ENCODE data around the gene SDSL.

The SDSL gene

DNA sequence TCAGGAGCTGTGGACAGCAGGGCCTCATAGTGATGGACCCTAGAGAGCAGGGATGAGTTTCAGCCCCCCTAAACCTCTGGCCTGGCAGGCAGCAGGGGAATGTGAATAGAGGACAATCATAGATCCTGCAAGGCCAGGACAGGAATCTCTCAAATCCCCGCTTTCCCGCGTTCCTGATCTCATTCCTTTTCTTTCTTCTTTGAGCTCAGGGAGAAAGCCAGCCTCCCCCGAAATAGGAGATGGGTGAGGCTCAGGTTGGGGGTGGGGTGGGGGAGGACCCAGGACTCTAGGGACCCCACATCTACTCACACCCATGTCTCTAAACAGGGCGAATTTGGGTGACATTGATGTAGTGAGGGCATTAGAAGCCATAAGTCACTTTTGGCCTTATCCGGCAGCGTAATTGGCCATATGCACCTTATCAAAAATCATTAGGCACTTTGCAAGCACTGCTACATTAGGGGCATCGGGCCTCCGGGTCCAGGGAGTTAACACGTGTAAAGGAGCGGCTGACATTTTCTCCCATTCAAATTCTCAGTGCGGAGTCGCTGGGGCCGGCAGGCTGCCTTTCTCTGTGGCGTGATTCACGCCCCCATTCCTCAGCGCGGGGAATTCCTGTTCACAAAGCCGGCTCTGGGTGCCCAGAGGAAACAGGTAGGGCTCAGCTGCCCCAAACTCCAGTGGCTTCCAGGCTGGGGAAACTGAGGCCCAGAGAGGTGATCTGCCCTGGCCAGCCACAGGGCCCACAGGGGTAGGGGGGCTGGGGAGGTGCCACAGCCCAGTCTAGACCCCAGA is 48.0 kb downstream of the SDSL start:
- no peak for DNase-seq

DNA sequence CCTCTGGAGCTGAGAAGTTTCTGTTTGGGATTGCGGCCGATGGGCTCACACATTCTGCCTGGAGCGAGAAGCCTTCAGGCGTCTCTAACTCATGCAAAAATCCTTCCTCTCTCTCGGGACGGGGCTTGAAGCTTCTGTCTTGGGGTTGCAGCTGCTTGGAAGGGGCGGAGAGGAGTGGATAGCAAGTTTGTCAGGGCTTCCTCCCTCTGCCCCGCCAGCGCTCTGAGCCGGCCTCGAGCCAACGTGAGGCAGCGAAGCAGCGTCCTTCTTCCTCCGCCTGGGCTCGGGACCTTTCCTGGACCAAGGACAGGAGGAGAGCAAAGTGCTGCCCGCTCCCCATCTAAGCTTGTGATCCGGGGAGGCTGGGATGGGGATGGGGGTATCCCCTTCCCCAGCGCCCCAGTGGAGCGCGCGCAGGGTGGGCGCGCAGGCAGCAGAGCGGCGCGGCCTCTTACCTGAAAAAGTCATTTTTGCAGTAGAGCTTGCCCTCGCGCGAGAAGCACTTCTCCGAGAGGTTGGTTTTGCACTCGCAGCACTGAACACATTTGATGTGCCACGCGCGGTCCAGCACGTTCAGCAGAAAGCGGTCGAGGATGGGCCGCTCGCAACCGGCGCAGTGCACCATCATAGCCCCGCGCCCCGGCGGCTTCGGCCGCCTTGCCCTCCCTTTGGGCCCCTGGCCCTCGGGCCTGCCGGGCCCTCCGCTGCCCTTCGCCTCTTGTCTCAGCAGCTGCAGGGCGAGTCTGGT is 48.9 kb downstream of the SDSL start:
- no peak for DNase-seq

DNA sequence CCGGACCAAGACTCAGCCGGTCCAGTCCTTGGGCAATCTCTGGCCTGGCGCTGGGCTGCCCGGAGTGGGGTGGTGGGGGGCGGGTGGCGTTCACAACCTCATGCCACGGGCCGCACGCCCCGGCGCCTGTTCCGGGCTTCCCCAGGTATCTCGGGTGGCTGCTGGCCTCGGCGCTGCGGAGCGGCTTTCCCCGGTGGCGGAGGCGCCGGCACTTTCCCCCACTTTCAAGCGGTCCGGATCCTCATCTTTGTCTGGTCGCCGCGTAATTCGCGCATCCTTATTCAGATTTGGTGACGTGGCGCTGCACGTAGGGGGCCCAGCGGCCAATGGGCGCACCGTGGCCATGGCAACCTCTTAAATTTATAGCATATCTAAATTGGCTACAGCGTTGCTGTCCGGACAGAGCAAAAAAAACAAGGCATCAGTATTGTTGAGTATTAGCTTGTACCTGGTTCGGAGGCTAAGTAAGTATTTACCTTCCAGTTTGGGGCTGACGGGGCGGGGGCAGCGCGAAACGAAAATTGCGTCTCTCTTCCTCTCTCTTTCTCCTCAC is 49.5 kb downstream of the SDSL start, which contains the start of gene LHX5:
TSS of gene LHX5 (minus strand) at position 253 of the 553 bp plus-strand sequence. CDS start 373 bp downstream, outside the sequence.
- peak; percentile 60 for DNase-seq

- DNase-seq: no peak
Observed at GRCh38 chr12:113472191-113473121, 50.3 kb downstream of the SDSL start.

- no peak for DNase-seq
Observed at GRCh38 chr12:113473400-113473799, 51.2 kb downstream of the SDSL start.

DNA sequence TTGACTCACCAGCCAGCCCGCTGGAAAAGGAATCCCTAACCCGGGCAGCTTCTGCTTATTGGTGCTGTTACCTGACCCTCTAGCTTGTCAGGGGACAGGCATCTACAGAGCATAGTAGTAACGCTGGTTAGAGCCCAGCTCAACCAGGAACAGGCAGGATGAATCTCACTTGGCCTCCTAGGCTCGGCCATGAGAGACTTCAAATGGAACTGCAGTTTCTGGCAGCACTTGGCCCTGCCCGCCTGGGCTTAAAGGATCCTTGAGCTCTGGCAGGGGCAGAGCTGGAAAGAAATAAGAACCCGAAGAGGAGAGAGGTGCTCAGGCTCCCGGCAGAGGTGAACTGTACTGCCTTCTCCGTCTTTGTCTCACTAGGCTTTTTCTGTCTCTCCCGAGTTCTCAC is 51.8 kb downstream of the SDSL start:
- DNase-seq: no peak

DNA sequence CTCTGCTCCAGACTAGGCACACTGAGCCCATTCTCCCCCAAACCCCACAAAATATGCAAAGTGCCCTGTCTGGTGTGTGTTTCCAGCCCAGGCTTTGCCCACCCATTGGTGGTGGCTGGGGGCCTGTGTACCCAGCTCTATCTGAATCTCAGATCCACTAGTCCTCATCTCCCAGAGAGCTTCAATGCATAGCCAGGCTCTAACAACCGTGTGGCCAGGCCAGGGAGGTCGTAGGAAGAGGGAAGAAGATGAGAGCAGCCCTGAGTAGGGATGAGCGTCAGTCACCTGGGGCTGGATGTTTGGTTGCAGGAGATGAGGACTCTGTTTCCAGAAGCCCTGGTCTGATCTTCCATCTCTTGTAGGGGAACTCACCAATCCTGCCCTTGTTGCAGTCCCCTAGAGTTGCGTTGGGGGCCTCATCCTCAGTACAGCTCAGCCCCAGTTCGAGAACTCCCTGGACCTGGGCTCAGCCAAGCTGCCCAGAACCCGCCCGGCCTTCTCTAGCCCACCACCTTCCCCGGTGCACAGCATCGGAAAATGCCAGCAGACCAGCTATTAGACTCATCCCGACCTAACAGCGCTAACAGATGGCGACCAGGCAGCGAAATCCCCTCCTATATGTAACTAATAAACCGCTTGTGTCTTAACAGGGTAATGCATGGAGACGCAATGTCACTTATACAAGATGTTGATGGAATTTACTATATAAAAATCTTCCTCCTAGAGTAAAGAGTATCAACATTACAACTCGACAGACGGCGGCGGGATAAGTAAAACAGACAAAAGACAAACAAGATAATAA is 52.7 kb downstream of the SDSL start:
- no peak for DNase-seq

- DNase-seq: no peak
Observed at GRCh38 chr12:113475451-113476175, 53.4 kb downstream of the SDSL start.

DNA sequence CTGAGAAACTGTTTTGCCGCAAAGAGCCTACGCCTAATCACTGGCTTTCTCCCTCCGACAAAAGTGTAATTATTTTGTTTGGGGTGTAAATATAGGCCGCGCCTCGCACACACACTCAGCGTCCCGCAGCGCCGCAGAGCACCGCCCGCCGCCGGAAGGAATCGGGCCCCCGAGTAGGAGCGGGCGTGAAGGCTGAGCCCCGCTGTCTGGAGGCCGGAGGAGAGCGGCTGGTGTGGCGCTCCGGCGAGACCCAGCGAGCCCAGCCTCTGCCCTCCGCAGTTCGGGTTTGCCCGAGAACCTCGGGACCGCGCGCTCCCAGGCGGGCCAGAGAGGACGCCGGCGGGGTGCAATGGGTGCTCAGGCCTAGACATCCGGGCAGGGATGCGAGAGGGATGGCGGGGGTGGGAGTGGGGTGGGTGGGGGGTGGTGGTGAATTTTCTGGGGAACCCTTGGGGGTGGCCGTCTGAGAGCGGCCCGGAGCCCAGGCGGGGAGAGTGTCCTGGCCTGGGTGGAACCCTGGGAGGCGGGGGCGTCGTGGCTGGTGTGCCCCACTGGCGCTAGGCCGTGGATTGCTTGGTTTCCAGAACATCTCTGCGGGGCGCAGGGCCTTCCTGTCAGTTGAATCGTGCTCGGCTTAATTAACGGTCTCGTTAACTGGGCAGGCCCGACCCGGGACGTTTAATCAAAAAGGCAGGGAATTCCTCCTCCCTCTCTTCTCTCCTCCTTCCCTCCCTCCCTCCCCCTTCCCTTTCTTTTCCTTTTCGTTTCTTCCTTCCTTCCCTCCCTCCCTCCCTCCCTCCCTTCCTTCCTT is 54.2 kb downstream of the SDSL start:
- DNase-seq: no peak

DNA sequence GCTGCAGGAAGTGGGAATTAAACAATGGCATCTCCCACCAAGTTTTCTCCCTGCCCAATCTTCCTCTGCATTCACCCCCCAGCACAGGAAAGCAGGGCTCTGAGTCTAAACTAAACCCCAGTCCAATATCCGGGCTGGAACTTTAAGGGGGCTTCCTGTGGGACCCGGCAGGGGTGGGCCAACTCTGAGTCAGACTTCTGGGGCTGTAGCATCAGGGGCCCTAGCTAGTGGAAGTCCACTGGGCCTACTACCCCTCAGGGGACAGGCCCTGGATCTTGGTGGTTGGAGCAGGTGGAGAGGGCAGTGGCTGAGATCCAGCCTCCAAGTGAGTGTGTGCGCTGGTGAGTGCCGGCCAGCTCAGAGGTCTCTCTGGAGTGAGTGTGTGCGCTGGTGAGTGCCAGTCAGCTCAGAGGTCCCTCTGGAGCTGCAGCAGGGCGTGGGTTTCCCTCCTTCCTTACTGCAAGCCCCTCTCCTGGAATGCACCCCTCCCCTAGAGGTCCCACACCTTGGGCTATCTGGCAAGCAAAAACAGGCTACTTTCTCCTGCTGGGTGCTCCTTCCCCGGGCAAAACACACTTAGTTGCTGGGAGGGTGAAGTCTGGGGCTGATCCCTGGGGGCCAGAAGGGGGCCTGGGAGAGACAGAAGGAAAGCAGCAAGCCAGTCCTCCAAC is 55.1 kb downstream of the SDSL start:
- DNase-seq: no peak

DNA sequence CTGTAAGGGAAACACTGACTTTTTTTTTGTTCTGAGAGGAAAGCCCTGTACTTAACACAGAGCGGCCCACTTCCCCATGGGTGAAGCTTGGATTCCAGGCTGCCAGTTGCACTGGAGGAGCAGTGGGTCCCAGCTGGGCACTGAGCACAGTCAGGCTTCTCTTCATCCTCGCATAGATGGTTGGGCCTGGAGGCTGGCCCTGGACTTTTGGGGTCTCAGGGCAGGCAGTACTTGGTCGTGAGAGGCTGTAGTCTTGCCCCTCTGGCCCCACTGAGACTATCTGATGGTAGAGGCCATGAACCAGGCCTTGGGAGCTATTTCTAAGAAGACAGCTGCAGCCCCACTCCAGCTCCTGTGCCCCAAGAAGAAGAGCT is 55.6 kb downstream of the SDSL start:
- no peak for DNase-seq

DNA sequence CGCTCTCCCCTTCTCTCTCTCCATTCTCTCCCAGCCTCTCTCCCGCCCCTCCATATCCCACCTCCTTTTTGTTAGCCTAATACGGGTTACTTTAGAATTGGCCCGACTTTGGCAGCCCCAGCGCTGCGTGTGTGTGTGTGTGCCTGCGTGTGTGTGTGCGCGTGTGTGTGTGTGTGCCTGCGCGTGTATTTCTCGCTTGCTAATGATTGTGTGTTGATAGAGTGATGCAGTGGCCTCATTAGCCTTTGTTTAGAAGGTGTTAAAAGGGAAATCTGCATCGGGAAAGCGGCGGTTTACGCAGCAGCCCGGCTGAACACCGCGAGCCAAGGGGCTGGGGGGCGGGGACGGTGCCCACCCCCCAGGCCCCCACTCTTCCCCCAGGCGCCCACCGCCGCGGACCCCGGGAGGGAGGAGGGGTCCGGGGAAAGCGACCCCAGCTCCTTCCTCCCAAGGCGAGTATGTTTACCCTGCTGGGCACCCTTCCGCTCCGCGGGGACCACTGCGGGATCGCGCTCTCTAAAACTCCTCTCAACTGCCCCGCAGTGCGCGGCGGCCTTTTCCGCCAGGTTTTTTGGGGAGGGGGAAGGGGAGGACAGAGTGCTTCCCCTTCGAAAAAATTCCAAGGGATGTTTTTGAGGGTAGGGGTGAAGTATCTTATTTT is 56.3 kb downstream of the SDSL start:
- no peak for DNase-seq

DNA sequence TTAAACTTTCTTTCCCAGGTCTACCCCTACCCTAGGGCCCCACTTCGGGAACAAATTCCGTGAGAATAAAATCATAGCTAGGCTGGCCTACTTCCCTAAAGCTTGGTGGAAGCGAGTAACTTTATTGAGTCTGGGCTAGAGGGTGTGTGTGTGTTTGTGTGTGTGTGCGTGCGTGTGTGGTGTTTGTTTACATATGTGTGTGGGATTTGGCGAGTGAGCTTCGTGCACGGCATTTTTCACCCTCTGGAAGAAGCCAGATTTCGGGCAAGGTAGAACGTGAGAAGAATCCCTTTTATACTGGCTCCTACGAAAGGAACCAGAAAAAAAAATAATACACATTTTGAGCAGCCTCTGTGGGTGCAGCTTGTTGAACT is 57.0 kb downstream of the SDSL start:
- no peak for DNase-seq

GRCh38 chr12:113479590-113480335 is 57.6 kb downstream of the SDSL start:
- DNase-seq: no peak

DNA sequence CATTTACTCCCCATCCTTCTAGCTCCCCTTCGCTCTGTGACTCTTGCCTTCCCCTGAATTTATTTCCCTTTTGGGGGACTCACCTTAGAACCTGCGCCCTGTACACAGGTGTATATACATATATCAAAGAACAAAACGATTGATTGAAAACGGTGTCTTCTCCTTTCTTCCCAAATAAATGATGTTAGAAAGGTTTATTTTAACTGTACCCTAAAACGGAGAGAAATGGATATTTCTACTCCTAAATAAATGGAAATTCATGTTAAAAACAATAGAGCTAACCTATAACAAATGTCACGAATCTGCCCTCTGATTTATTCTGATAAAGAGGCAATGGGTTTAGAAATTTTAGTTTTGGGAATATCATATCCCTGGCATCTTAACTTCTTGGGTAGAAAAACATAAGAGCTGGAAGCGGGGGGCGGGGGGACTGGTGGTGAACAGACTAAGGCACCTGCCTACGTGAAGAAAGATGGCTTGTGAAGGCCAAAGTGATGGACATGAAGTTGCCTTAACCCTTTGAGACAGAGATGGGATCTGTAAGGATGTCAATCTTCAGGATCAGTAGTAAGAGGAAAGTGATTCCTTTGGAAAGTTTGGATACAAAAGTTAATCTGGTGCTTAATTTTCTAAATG is 58.3 kb downstream of the SDSL start:
- no peak for DNase-seq

- no peak for DNase-seq
Observed at GRCh38 chr12:113482334-113482733, 60.2 kb downstream of the SDSL start.

GRCh38 chr12:113485330-113485729 is 63.1 kb downstream of the SDSL start:
- no peak for DNase-seq

GRCh38 chr12:113486722-113487121 is 64.5 kb downstream of the SDSL start:
- DNase-seq: no peak
